H9 (cell line): ENCODE results near the gene LMBRD2. TPM values are rescaled to one million over a fixed set of nuclear protein-coding genes. Genes with fewer than 3 reads are reported as not detected.

Source experiments
- DNase-seq: peaks from one replicate; pipeline ENCODE4 v3.0.0-alpha.2; 2017
- H2AFZ ChIP-seq: one replicate; pipeline ENCODE4 v1.6.1; 2013; ENCODE audit warnings: mild to moderate bottlenecking, low read length, control low read depth, moderate library complexity
- H2AK5ac ChIP-seq: 2 replicates; pipeline ENCODE4 v1.6.1; 2013; ENCODE audit warnings: low read length, control low read depth, mixed read lengths; ENCODE audit not compliant: insufficient read length
- H2BK120ac ChIP-seq: one replicate; pipeline ENCODE4 v1.6.1; 2013; ENCODE audit warnings: low read depth, mild to moderate bottlenecking, low read length, control low read depth, inconsistent platforms; ENCODE audit not compliant: poor library complexity, severe bottlenecking
- H2BK12ac ChIP-seq: 2 replicates; pipeline ENCODE4 v1.6.1; 2013; ENCODE audit warnings: low read length, control low read depth, mixed read lengths, low read depth; ENCODE audit not compliant: insufficient read length
- H2BK15ac ChIP-seq: 2 replicates; pipeline ENCODE4 v1.6.1; 2013; ENCODE audit warnings: low read depth, low read length, control low read depth
- H2BK20ac ChIP-seq: one replicate; pipeline ENCODE4 v1.6.1; 2013; ENCODE audit warnings: low read depth, mild to moderate bottlenecking, low read length, control low read depth, inconsistent platforms; ENCODE audit not compliant: poor library complexity, severe bottlenecking
- H2BK5ac ChIP-seq: 2 replicates; pipeline ENCODE4 v1.6.1; 2013; ENCODE audit warnings: low read length, control low read depth, mixed read lengths; ENCODE audit not compliant: insufficient read length
- H3K14ac ChIP-seq: 2 replicates; pipeline ENCODE4 v1.6.1; 2013; ENCODE audit warnings: low read length, control low read depth; ENCODE audit not compliant: insufficient read depth
- H3K18ac ChIP-seq: 2 replicates; pipeline ENCODE4 v1.6.1; 2013; ENCODE audit warnings: low read depth, mild to moderate bottlenecking, mixed read lengths, low read length, control low read depth; ENCODE audit not compliant: insufficient read length
- H3K23ac ChIP-seq: 2 replicates; pipeline ENCODE4 v1.6.1; 2013; ENCODE audit warnings: low read length, control low read depth, mixed read lengths, low read depth; ENCODE audit not compliant: insufficient read length
- H3K23me2 ChIP-seq: 2 replicates; pipeline ENCODE4 v1.6.1; 2013; ENCODE audit warnings: low read depth, mild to moderate bottlenecking, mixed read lengths, low read length, control low read depth; ENCODE audit not compliant: insufficient read length, poor library complexity, severe bottlenecking
- H3K27ac ChIP-seq: 2 replicates; pipeline ENCODE4 v1.5.1; 2013; ENCODE audit warnings: low read length, control low read depth, mixed read lengths, low read depth; ENCODE audit not compliant: insufficient read length
- H3K27me3 ChIP-seq: 2 replicates; pipeline ENCODE4 v1.6.1; 2013; ENCODE audit warnings: low read length, control low read depth, inconsistent platforms; ENCODE audit not compliant: insufficient read depth
- H3K4ac ChIP-seq: 2 replicates; pipeline ENCODE4 v1.6.1; 2013; ENCODE audit warnings: low read depth, mild to moderate bottlenecking, control low read depth, inconsistent platforms, low read length, moderate library complexity
- H3K4me1 ChIP-seq: 2 replicates; pipeline ENCODE4 v1.6.1; 2013; ENCODE audit warnings: low read length, control low read depth, inconsistent platforms; ENCODE audit not compliant: insufficient read depth
- H3K4me2 ChIP-seq: 2 replicates; pipeline ENCODE4 v1.6.1; 2013; ENCODE audit warnings: low read length, control low read depth, mixed read lengths; ENCODE audit not compliant: insufficient read length, insufficient read depth
- H3K56ac ChIP-seq: 2 replicates; pipeline ENCODE4 v1.6.1; 2013; ENCODE audit warnings: low read depth, mild to moderate bottlenecking, mixed read lengths, low read length, control low read depth; ENCODE audit not compliant: insufficient read length
- H3K79me1 ChIP-seq: 2 replicates; pipeline ENCODE4 v1.6.1; 2013; ENCODE audit warnings: low read depth, mild to moderate bottlenecking, moderate library complexity, low read length, control low read depth, inconsistent platforms; ENCODE audit not compliant: insufficient read depth, poor library complexity, severe bottlenecking
- H3K79me2 ChIP-seq: 2 replicates; pipeline ENCODE4 v1.6.1; 2013; ENCODE audit warnings: low read length, control low read depth, inconsistent platforms; ENCODE audit not compliant: insufficient read depth
- H3K9ac ChIP-seq: 2 replicates; pipeline ENCODE4 v1.6.1; 2013; ENCODE audit warnings: low read length, control low read depth, mixed read lengths; ENCODE audit not compliant: insufficient read length; ENCODE audit errors: extremely low read depth
- H3K9me3 ChIP-seq: one replicate; pipeline ENCODE4 v1.6.1; 2013; ENCODE audit warnings: low read depth, low read length, inconsistent platforms; ENCODE audit not compliant: control insufficient read depth
- H3T11ph ChIP-seq: one replicate; pipeline ENCODE4 v1.6.1; 2013; ENCODE audit warnings: mild to moderate bottlenecking, low read length, control low read depth, inconsistent platforms
- H4K20me1 ChIP-seq: one replicate; pipeline ENCODE4 v1.6.1; 2013; ENCODE audit not compliant: control insufficient read depth, insufficient read length, insufficient read depth
- H4K5ac ChIP-seq: 2 replicates; pipeline ENCODE4 v1.6.1; 2013; ENCODE audit warnings: low read depth, mild to moderate bottlenecking, mixed read lengths, low read length, control low read depth; ENCODE audit not compliant: insufficient read length
- H4K8ac ChIP-seq: replicated peaks from 2 replicates; pipeline ENCODE4 v1.6.1; 2013; ENCODE audit warnings: low read length, control low read depth, mixed read lengths, low read depth; ENCODE audit not compliant: insufficient read length
- H4K91ac ChIP-seq: 2 replicates; pipeline ENCODE4 v1.6.1; 2013; ENCODE audit warnings: low read depth, mild to moderate bottlenecking, moderate library complexity, mixed read lengths, low read length, control low read depth; ENCODE audit not compliant: insufficient read length
- H3K27ac Mint-ChIP-seq, 3 experiments: 2 replicates in 2 of 3; 3 replicates in 1 of 3; pipeline ENCODE4 v1.8.0; 2020 to 2021; ENCODE audit warnings: mixed read lengths in 3 of 3, mild to moderate bottlenecking in 1 of 3, moderate library complexity in 1 of 3
- H3K27me3 Mint-ChIP-seq: 2 replicates; pipeline ENCODE4 v1.8.0; 2021; ENCODE audit warnings: low read depth, mild to moderate bottlenecking, moderate library complexity, mixed read lengths
- H3K36me3 Mint-ChIP-seq, 3 experiments: 2 replicates in 2 of 3; 3 replicates in 1 of 3; pipeline ENCODE4 v1.8.0; 2020 to 2021; ENCODE audit warnings: low read depth in 3 of 3, mixed read lengths in 3 of 3; ENCODE audit not compliant: insufficient read depth in 1 of 3
- H3K4me1 Mint-ChIP-seq, 2 experiments: 2 replicates each; pipeline ENCODE4 v1.8.0; 2020; ENCODE audit warnings: mixed read lengths in 2 of 2
- H3K4me3 Mint-ChIP-seq, 2 experiments: 2 replicates in 1 of 2; 3 replicates in 1 of 2; pipeline ENCODE4 v1.8.0; 2020 to 2021; ENCODE audit warnings: mild to moderate bottlenecking in 2 of 2, mixed read lengths in 2 of 2, moderate library complexity in 1 of 2
- H3K9me3 Mint-ChIP-seq, 2 experiments: 2 replicates in 1 of 2; 3 replicates in 1 of 2; pipeline ENCODE4 v1.8.0; 2020; ENCODE audit warnings: mild to moderate bottlenecking in 2 of 2, mixed read lengths in 2 of 2, moderate library complexity in 1 of 2
- CTCF ChIP-seq: fragments of 200-600 bp; sonication (generic); conservative IDR thresholded peaks from 3 replicates; pipeline ENCODE4 v1.8.0; 2021; ENCODE audit warnings: antibody characterized with exemption, mild to moderate bottlenecking
- WGBS: extraction: QIAGEN DNeasy Blood & Tissue Kit; methylation state at CpG from one replicate; pipeline ENCODE4 v1.1.7; 2013; ENCODE audit warnings: missing lambda C conversion rate, low lambda C conversion rate, mixed read lengths; ENCODE audit not compliant: insufficient read length; ENCODE audit errors: extremely low coverage; 5-methylcytosine and 5-hydroxymethylcytosine counted together
- total RNA-seq: library from RNA; stranded (reverse); gene quantifications from 2 replicates; pipeline ENCODE4 v1.2.1, GENCODE V29; 2021

LMBRD2 gene
- total RNA-seq, 1 experiment from 2014 or later: 5.3 TPM

- no peaks in the 10 kb centered on the region for H3K23me2 ChIP-seq
- H3K4me1 Mint-ChIP-seq: no peaks in the 10 kb centered on the region
- H3K4me1 ChIP-seq: no peaks in the 10 kb centered on the region
- no peak overlapping the region for H4K8ac ChIP-seq
- H2AK5ac ChIP-seq: no peak overlapping the region
- H3K18ac ChIP-seq: no peak overlapping the region
- no peak overlapping the region for H3K9ac ChIP-seq
- no peak overlapping the region for H2BK120ac ChIP-seq
- no peak overlapping the region for H2BK12ac ChIP-seq
- H3K56ac ChIP-seq: no peak overlapping the region
- no peak overlapping the region for H4K91ac ChIP-seq
- H3K36me3 Mint-ChIP-seq: peaks cover 48 to 86% (median 82%) of the 10 kb centered on the region in 3 experiments
- H3K14ac ChIP-seq: no peak overlapping the region
- no peaks in the 10 kb centered on the region for H4K20me1 ChIP-seq
- H2BK5ac ChIP-seq: no peak overlapping the region
- H3K9me3 Mint-ChIP-seq: peaks cover 0 to 5% of the 10 kb centered on the region in 2 experiments; a peak in 4 of 5 replicates
- DNase-seq: no peak
- no peak overlapping the region for H2AFZ ChIP-seq
- no peak for TF ChIP-seq CTCF
- H3K4me2 ChIP-seq: no peak overlapping the region
- H2BK20ac ChIP-seq: no peak overlapping the region
- no peak overlapping the region for H4K5ac ChIP-seq
- no peak overlapping the region for H3T11ph ChIP-seq
- no peak overlapping the region for H3K27ac Mint-ChIP-seq
- no peak overlapping the region for H3K27ac ChIP-seq
- H2BK15ac ChIP-seq: no peak overlapping the region
- no peaks in the 10 kb centered on the region for H3K9me3 ChIP-seq
- WGBS: no CpG with 5 or more reads among the region's 2 CpGs
- H3K4me3 Mint-ChIP-seq: no peak overlapping the region
- no peaks in the 10 kb centered on the region for H3K79me1 ChIP-seq
- H3K27me3 Mint-ChIP-seq: no peaks in the 10 kb centered on the region
- H3K23ac ChIP-seq: no peak overlapping the region
- H3K79me2 ChIP-seq: no peaks in the 10 kb centered on the region
- no peak overlapping the region for H3K4ac ChIP-seq
- H3K27me3 ChIP-seq: no peaks in the 10 kb centered on the region
Observed at GRCh38 chr5:36180556-36181350, 29.1 kb upstream of the LMBRD2 start.
